NOMO-1 (cell line): Measurements from ENCODE around the gene CTNNA3.
"Not testable (repeated sequence)": the region's sequence is repeated elsewhere in the genome, so short reads cannot be mapped to it uniquely, and the experiment has no call there.

Experiments used
- DNase-seq, 2 experiments: peaks; one replicate each; lab custom pipeline; 2025; ENCODE audit not compliant: unreplicated experiment in 2 of 2; lab: John Stamatoyannopoulos, UW

CTNNA3 gene

DNA sequence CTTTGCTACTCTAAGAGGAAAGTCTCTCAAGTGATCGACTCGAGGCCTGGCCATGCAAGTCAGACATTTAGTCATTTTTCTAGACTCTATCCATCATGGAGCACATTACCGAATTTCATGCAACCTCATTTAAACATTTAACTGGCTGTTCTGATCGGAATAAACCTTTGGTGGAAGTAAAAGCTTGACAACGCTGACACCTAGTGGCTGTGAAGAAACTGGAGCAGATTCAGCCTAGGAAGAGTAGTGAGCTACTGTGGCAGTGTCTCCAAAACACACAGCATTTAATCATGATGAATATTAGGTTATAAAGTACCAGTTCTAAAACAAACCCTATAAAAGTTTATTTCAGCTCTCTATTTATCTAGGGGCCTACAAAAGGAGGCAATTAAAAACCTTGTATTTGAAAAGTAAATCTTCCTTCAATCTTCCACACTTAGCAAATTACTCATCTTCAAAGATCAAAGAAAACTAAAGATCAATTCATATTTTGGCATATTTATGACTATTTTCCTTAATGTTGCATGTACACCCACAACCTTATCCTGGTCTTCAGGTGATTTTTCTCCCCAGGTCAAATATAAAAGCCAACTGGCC, 175.0 kb downstream of the CTNNA3 start:
- peak; percentile 10 to 41 for DNase-seq

DNA sequence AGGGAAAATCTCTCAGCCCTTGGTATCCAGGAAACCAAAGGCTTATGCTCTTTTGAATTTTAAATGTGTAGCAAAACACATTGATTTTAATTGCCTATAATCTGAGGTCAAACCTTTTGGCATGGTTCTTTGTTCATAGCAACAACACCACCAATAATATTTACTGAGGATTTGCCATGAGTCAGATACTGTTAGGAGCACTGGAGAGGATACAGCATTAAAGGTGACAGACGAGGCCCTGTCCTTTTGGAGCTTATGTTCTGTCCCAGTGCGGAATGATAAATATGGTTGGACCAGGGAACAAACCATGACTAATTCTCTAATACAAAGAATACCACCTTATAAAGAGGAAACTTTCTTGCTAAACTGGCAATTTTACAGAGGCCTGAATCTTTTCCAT, 176.6 kb downstream of the CTNNA3 start:
- no peak for DNase-seq

GRCh38 chr10:67518756-67519155, 177.2 kb downstream of the CTNNA3 start:
- no peak for DNase-seq

DNA sequence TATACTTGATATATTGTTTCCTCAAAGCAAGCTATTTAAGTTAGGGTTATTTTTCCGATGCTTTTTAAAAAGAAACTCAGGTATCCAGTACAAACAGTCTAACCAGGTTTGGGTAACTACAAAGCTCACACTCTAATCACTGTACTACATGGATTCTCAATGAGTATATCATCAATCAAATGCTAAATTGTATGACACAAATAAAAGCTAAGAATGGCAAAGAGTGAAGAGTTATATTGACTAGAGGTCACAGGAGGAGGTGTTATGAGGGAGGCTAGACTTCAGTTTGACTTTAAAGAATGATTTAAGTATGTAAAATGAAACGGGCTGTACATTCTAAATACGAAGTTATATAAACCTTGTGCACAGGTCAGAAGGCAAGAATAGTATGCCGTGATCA, 178.0 kb downstream of the CTNNA3 start:
- DNase-seq: no peak

DNA sequence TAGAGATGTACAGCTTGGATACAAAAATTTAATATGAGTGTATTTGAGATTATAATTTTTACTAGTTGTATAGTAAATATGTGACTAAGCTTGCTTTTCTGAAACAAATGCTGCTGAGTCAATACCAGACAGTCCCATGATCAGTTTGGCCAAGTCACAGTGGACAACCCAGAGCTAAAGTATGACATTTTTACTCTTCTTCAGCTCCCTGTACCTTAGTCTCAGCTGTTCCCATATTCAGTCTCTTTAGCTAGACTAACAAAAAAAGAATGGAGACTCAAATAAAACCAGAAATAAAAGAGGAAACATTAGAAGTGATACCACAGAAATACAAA, 189.3 kb downstream of the CTNNA3 start:
- DNase-seq: no peak

GRCh38 chr10:67506083-67506756, 189.8 kb downstream of the CTNNA3 start:
- DNase-seq: no peak

GRCh38 chr10:67492317-67493019, 203.5 kb downstream of the CTNNA3 start:
- no peak for DNase-seq

DNA sequence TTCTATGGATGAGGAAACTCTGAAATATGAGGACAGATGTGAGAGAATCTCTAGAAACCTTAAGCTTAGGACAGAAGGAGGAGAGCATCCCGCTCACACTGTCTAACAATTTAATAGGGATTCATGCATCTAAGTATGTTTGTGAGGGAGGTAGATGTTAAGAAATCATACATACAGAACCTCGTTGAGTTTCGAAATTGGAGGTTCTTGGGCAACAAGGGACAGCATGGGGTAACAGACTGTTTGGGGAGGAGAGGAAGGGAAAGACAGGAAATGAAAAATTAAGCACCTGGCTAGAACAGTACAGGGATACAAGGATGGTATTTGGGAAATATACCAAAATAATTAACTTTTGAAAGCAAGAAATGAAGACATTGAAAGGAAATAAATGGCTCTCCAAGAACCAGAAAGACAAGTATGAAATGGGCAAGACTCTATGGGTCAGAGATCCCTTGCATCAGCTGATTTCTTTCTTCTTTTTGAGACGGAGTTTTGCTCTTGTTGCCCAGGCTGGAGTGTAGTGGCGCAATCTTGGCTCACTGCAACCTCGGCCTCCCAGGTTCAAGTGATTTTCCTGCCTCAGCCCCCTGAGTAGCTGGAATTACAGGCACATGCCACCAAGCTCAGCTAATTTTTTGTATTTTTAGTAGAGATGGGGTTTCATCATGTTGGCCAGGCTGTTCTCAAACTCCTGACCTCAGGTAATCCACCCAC, 207.9 kb downstream of the CTNNA3 start:
- DNase-seq: no peak

DNA sequence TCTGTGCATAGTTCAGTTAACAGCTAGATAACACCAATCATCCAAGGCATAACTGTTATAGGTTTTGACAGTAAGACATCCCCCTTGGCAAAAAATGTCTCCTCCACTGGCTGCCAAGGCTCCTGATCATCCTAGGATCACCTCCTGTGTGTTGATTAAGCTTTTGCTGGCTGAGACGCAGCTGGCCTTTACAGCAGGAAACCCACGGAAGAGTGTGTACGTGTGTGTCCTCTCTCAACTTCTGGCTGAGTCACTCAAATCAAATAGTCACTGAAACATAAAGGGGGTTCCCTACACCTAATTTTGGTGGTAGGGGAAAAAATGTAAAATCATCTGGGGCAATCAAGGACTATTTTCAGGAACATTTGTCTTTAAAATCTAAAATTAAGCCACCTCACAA, 208.8 kb downstream of the CTNNA3 start:
- DNase-seq: no peak

- DNase-seq: no peak
Observed at GRCh38 chr10:67477868-67478267, 218.1 kb downstream of the CTNNA3 start.

DNA sequence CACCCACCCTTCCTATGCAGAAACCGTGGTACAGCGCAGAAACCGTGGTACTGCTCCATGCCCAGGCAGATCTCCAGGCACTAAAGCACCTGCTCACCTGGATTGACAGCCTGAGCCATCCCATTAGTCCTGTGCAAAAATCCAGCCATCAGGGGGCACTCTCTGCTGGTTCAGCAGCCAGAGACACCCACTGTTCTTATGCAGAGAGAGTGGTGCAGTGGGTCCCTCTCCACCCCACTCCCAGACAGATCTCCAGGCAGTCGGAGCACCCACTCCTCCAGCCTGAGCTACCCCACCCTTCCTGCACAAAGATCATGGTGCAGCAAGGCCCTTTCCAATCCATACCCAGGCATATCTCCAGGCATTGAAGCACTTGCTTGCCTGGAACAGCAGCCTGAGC, 219.8 kb downstream of the CTNNA3 start:
- DNase-seq: no peak

GRCh38 chr10:67473850-67474633, 222.0 kb downstream of the CTNNA3 start:
- no peak for DNase-seq

- DNase-seq: peak; percentile 2 to 34
Observed at GRCh38 chr10:67471022-67471421, 225.0 kb downstream of the CTNNA3 start.

DNA sequence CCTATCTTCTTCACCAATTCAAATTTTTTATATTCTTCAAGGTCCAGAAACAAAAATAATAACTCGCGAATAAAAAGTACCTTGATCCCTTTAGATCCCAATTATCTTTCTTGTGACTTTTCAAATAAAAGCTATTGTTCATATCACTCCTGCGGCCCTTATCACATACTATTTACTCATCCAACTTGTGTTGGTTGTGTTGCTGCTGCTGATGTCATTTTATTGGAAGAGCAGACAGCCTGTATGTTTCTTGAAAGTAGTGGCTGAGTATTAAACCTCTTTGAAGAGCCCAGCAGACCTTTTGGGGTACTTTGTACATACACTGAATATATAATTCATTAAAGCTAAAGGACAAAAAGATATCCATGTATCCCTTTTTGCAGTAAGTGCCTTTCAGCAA, 231.7 kb downstream of the CTNNA3 start:
- DNase-seq: no peak

GRCh38 chr10:67452892-67453291, 243.1 kb downstream of the CTNNA3 start:
- no peak for DNase-seq

DNA sequence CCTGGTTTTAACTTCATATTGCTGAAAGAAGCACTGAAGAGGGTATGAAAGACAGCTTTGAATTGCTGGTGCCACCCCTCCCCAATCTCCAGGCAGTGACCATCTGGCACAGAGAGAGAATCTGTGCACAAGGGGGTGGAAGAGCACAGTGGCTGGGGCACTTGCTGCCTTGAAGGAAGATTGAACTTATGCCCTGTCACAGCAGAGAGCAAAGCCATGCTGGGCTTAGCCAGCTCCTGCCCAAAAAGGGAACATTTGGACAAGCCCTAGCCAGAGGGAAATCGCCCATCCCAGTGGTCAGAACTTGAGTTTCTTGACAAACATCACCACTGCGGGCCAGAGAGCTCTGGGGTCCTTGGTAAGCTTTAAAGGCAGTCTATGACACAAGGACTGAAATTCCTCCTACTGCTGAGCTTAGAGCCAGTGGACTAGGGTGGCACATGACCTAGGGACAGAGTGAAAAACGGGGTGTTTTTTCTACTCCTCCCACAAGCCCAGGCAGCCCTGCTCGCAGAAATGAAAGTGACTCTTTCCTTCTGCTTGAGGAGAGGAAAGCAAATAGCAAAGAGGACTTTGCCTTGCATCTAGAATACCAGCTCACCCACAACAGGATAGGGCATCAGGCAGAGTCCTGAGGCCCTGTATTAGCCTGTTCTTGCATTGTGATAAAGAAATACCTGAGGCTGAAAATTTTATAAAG, 257.2 kb downstream of the CTNNA3 start:
- no peak for DNase-seq

- DNase-seq: peak; percentile 15 to 42
Observed at GRCh38 chr10:67433276-67433675, 262.7 kb downstream of the CTNNA3 start.

DNA sequence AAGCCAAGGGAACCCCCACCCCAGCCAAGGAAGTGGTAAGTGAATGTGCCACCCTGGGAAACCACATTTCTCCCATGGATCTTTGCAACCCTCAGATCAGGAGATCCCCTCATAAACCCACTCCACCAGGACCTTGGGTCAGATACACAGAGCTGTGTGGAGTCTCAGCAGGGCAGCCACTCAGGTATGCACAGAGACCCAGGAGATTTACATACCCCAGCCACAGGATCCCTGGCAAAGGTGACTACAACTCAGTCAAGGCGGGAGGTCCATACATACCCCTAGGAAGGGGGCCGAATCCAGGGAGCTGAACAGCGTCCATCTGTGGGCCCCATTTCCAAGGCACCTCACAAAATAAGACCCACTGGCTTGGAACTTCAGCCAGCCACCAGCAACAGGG, 293.4 kb downstream of the CTNNA3 start:
- DNase-seq: no peak

DNA sequence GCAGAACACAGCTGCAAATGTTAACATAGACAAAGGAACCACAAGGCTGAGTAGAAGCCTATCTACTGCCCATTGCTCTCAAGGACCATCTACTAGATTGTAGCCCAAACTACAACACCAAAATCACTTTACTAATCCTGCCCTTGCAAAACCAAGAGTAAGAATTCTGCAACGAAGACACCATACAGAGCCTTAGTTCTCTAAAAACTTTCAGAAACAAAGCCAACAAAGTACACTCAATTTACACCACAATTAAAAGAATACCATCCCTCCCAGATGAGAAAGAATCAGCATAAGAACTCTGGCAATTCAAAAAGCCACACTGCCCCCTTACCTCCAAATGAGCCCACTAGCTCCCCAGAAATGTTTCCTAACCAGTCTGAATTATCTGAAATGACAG, 294.3 kb downstream of the CTNNA3 start:
- DNase-seq: no peak

DNA sequence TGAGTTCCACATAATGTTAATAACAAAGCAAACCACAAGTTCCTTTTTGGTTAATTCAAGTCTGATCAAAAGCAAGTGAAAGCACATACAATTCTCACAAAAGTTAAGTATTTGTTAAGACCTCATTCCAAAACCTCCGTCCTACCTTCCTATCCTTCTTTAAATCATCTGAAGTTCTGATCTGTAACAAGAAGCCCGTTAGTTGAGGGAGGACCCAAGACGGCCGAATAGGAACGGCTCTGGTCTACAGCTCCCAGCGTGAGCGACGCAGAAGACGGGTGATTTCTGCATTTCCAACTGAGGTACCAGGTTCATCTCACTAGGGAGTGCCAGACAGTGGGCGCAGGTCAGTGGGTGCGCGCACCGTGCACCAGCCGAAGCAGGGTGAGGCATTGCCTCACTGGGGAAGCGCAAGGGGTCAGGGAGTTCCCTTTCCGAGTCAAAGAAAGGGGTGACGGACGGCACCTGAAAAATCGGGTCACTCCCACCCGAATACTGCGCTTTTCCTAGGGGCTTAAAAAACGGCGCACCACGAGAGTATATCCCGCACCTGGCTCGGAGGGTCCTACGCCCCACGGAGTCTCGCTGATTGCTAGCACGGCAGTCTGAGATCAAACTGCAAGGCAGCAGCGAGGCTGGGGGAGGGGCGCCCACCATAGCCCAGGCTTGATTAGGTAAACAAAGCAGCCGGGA, 309.0 kb downstream of the CTNNA3 start:
- DNase-seq: not testable (repeated sequence)
